Measurements from ENCODE around the gene ADO. TPM values are rescaled to one million over a fixed set of nuclear protein-coding genes. Genes with fewer than 3 reads are reported as not detected.
A peak's percentile ranks its signal among the peaks of the same experiment; 100 is the strongest.

ADO gene
- total and polyA plus RNA-seq, 2 of the 13 experiments (the other 11 are each of a cell fraction or from before 2014, with no cell fraction given), result 8.9 to 15.9 TPM

- TF ChIP-seq YEATS2 (CRISPR knock-in tag; IDR thresholded peaks at IDR 0.05; ENCODE audit: borderline replicate concordance) (peak; percentile 86), CCDC6 (CRISPR knock-in tag; IDR thresholded peaks at IDR 0.05) (peak; percentile 25; the same call in 1 of the 2 replicates), MATR3 (CRISPR knock-in tag; IDR thresholded peaks at IDR 0.05) (no peak), KAT7 (CRISPR knock-in tag; IDR thresholded peaks at IDR 0.05; ENCODE audit: borderline replicate concordance) (peak; percentile 45; the same call in 1 of the 2 replicates), KDM2A (CRISPR knock-in tag; IDR thresholded peaks at IDR 0.05; ENCODE audit: borderline replicate concordance, low read depth) (peak; percentile 82), HHEX (CRISPR knock-in tag; IDR thresholded peaks at IDR 0.05) (no peak), ZNF143 (CRISPR knock-in tag; IDR thresholded peaks at IDR 0.05) (peak; percentile 95), RXRB (CRISPR knock-in tag; IDR thresholded peaks at IDR 0.05; ENCODE audit: borderline replicate concordance) (peak; percentile 71), SAP130 (CRISPR knock-in tag; IDR thresholded peaks at IDR 0.05; ENCODE audit: low read depth) (peak; percentile 80), HOXD1 (CRISPR knock-in tag; IDR thresholded peaks at IDR 0.05) (0 out of 2 replicates have a peak, but pooled peaks have one; percentile 8), CERS6 (CRISPR knock-in tag; IDR thresholded peaks at IDR 0.05) (no peak), STAT5B (CRISPR knock-in tag; IDR thresholded peaks at IDR 0.05) (0 out of 2 replicates have a peak, but pooled peaks have one; percentile 23), TCF12 (IDR thresholded peaks at IDR 0.05) (no peak), TCF12 (CRISPR knock-in tag; IDR thresholded peaks at IDR 0.05) (no peak), ZMYM3 (CRISPR knock-in tag; IDR thresholded peaks at IDR 0.05) (no peak), ZFYVE20 (CRISPR knock-in tag; IDR thresholded peaks at IDR 0.05; ENCODE audit: borderline replicate concordance, low read depth) (peak; percentile 29; the same call in 1 of the 2 replicates), NCOA1 (CRISPR knock-in tag; IDR thresholded peaks at IDR 0.05) (no peak), ZBTB38 (CRISPR knock-in tag; IDR thresholded peaks at IDR 0.05) (0 out of 2 replicates have a peak, but pooled peaks have one; percentile 22), PCBP1 (IDR thresholded peaks at IDR 0.05; ENCODE audit: borderline replicate concordance, low read depth, low read length) (0 out of 2 replicates have a peak, but pooled peaks have one; percentile 65), CBX5 (CRISPR knock-in tag; IDR thresholded peaks at IDR 0.05; ENCODE audit: borderline replicate concordance) (peak; percentile 46; the same call in 1 of the 2 replicates)
- TF ChIP-seq, protein P1, sequence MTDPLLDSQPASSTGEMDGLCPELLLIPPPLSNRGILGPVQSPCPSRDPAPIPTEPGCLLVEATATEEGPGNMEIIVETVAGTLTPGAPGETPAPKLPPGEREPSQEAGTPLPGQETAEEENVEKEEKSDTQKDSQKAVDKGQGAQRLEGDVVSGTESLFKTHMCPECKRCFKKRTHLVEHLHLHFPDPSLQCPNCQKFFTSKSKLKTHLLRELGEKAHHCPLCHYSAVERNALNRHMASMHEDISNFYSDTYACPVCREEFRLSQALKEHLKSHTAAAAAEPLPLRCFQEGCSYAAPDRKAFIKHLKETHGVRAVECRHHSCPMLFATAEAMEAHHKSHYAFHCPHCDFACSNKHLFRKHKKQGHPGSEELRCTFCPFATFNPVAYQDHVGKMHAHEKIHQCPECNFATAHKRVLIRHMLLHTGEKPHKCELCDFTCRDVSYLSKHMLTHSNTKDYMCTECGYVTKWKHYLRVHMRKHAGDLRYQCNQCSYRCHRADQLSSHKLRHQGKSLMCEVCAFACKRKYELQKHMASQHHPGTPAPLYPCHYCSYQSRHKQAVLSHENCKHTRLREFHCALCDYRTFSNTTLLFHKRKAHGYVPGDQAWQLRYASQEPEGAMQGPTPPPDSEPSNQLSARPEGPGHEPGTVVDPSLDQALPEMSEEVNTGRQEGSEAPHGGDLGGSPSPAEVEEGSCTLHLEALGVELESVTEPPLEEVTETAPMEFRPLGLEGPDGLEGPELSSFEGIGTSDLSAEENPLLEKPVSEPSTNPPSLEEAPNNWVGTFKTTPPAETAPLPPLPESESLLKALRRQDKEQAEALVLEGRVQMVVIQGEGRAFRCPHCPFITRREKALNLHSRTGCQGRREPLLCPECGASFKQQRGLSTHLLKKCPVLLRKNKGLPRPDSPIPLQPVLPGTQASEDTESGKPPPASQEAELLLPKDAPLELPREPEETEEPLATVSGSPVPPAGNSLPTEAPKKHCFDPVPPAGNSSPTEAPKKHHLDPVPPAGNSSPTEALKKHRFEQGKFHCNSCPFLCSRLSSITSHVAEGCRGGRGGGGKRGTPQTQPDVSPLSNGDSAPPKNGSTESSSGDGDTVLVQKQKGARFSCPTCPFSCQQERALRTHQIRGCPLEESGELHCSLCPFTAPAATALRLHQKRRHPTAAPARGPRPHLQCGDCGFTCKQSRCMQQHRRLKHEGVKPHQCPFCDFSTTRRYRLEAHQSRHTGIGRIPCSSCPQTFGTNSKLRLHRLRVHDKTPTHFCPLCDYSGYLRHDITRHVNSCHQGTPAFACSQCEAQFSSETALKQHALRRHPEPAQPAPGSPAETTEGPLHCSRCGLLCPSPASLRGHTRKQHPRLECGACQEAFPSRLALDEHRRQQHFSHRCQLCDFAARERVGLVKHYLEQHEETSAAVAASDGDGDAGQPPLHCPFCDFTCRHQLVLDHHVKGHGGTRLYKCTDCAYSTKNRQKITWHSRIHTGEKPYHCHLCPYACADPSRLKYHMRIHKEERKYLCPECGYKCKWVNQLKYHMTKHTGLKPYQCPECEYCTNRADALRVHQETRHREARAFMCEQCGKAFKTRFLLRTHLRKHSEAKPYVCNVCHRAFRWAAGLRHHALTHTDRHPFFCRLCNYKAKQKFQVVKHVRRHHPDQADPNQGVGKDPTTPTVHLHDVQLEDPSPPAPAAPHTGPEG (CRISPR knock-in tag; IDR thresholded peaks at IDR 0.05), result 0 out of 2 replicates have a peak, but pooled peaks have one; percentile 39
- TF ChIP-seq, protein P2, sequence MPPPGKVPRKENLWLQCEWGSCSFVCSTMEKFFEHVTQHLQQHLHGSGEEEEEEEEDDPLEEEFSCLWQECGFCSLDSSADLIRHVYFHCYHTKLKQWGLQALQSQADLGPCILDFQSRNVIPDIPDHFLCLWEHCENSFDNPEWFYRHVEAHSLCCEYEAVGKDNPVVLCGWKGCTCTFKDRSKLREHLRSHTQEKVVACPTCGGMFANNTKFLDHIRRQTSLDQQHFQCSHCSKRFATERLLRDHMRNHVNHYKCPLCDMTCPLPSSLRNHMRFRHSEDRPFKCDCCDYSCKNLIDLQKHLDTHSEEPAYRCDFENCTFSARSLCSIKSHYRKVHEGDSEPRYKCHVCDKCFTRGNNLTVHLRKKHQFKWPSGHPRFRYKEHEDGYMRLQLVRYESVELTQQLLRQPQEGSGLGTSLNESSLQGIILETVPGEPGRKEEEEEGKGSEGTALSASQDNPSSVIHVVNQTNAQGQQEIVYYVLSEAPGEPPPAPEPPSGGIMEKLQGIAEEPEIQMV (CRISPR knock-in tag; IDR thresholded peaks at IDR 0.05; ENCODE audit: low read depth), result 0 out of 2 replicates have a peak, but pooled peaks have one; percentile 16
Observed at GRCh38 chr10:62804356-62805230, at the start of gene ADO (continued).
